NCI-H1417 (cell line): Measurements from ENCODE around the gene SMCO3.

Experiments
- DNase-seq, 3 experiments: peaks; one replicate each; lab custom pipeline; 2025; lab: John Stamatoyannopoulos, UW

Gene SMCO3

DNA sequence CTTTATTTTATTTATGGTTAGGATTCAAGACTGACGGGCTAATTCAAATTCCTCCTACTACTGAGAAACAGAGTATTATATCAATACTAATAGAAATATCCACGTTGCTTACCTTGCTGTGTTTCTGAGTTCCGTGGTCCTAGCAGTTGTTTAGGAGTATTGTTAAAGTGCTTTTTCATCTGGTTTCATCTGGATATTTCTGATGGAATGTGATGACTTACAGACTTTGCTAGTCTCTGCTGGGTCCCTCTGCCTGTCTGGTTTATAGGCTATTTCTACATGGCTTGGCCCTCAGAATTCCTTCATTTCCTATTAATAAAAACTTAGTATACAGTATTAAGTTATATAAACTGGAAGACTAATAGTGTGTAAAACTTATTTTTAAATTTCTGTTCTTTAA is at the start of gene SMCO3:
SMCO3 (minus strand) TSS at position 169 of the 400 bp plus-strand sequence. CDS start 7,502 bp downstream, outside the sequence.
- DNase-seq: no peak

- DNase-seq: no peak
Observed at GRCh38 chr12:14860490-14860889, 46.5 kb upstream of the SMCO3 start.

DNA sequence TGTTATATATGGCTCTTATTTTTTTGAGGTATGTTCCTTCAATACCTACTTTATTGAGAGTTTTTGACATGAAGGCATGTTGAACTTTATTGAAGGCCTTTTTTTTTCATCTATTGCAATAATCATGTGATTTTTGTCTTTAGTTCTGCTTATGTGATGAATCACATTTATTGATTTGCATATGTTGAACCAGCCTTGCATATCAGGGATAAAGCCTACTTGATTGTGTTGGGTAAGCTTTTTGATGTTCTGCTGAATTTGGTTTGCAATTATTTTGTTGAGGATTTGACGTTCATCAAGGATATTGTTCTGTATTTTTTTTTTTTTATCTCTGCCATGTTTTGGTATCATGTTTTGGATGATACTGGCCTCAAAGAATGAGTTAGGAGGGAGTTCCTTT is 44.5 kb upstream of the SMCO3 start:
- DNase-seq: no peak

DNA sequence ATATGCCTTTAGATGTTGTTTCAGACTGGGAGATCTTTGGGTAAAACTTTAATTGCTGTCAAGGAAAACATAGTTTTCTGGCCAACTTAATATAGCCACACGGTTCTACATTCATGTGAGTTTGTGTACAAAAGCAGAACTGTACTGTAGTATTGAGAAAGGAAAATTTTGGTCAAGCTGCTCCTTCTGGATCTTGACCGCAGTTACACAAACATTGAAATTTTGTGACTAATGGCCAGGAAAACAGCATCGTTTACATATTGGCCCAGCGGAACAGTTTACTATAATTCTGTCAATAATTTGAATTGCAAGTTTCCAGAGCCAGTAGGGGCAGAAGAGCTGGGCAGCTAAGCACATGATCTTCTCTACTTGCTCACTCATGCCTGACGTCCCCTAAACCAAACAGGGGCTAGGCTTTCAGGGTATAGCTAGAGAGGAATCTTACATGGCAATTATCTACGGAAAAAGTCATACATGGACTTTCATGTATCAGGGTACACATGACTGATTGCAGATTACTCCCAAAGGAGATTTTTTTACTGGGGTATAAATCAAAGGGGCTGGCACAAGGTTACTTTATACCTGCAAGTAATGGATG is 40.7 kb upstream of the SMCO3 start:
- peak in 1 of 3 experiments; percentile 10 for DNase-seq

DNA sequence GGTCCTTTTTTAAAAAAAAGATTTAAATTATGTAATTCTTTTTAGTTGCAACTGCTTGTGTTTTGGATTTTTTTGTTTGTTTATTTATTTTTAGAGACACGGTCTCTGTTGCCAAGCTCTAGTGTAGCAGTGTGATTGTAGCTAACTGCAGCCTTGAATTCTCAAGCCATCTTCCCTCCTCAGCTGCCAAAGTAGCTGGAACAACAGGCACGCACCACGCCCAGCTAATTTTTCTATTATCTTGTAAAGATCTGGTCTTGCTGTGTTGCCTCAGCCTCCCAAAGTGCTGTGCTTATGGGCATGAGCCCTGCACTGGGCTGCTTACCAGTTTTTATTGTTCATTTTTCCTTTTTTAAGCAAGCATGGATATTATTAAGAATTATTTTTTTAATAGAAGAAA is 40.0 kb upstream of the SMCO3 start:
- DNase-seq: no peak

GRCh38 chr12:14852880-14853279 is 38.9 kb upstream of the SMCO3 start:
- no peak for DNase-seq

DNA sequence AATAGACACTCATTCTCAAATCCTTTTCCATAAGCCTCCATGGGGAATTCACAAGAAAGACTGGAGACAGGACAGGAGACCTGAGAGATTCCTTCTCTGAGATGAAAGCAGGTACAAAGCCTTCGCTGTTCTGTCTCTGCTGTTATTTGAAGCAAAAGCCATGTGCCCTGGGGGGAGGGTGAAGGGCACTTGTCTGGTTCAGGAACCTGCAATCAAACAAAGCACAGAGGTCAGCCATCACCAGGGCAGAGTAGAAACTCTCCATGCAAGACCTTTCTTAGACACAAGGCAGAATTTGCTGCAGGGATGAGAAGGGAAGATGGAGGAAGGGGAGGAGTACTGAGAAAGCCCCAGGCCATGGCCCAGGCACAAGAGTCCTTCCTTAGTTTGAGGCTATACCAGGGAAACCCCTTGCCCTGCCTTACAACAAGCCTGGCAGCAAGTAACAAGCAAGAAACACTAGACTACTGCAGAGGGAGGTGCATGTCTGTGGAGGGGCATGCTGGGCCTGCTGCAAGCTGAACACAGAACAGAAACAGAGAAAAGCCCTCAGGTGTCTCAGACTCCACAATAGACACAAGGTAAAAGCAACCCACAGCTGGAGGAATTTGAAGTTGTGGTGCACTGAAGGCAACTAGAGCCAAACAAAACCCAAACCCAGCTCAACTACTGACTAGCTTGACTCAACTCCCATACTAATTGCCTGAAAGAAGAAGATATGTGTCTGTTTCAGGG is 37.1 kb upstream of the SMCO3 start:
- peak in 1 of 3 experiments; percentile 21 for DNase-seq

- DNase-seq: no peak
Observed at GRCh38 chr12:14849661-14850060, 35.7 kb upstream of the SMCO3 start.

DNA sequence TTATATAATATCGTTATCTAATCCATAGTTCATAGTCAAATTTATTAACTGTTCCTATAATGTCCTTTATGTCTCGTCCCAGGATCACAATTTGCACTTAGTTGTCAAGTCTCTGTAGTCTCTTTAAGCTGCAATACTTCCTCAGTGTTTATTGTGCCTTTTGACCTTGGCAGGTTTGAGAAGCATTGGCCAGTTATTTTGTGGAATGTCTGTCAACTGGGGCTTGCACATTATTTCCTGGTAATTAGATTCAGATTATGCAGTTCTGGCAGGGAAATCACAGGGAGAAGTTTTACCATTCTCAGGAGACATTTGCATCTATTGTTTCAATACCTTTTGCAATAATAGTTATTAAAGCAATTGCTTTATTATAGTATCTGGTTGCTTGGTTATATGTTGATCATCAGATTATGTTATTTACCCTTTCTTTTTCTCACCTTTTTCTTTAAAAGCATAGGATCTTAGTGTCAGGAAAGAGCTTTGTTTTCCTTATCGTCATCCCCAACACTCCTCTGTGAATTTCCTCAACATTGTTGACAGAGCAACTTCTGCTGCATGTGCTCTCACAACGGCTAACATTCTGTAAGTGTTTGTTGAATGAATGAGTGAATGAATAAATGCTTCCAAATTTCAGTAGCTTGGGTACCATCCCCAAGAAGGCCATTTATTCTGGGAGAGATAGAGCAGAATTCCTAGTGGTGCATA is 33.0 kb upstream of the SMCO3 start:
- DNase-seq: no peak

DNA sequence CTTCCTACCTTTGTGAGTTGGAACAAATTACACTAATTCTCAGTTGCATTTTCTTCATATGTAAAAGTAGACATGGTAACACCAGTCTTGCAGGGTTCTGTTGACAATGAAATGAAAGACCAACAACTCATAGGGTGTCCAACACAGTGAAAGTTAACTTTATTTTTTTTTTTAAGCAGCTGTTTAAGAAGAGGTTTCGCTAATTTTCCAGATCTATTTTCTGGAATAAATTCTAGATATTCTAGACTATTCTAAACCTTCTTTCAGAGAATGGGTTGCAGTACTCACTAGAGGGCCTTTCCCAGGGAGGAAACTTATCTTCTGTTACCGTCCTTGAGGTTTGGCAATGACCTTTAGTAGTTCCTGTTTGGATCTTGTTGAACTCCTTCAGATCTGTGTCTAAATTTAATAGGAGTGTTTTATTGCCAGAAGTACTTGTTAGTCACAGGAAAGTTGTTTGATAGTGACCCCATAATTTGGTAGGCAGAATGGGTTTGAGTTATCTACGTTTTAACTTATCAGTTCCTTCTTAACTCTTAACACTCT is 32.1 kb upstream of the SMCO3 start:
- DNase-seq: no peak

DNA sequence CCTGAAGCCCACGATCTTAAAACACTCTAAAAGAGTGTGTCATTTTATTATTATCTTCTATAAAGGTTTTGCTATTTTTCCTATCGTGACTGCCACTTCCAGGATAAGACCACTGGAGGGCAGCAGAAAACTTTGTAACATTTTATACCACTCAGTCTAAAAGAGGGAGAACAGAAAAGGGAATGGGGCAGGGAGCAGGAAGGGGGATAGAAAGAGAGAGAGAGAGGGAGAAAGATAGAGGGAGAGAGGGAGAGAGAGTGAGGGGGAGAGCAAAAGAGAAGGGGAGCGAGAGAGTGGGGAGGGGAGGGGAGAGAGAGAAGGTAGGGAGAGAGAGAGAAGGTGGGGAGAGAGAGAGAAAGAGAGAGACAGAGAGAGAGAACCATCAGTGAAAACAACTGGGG is 31.4 kb upstream of the SMCO3 start:
- peak; percentile 32 to 80 (median 50) for DNase-seq

DNA sequence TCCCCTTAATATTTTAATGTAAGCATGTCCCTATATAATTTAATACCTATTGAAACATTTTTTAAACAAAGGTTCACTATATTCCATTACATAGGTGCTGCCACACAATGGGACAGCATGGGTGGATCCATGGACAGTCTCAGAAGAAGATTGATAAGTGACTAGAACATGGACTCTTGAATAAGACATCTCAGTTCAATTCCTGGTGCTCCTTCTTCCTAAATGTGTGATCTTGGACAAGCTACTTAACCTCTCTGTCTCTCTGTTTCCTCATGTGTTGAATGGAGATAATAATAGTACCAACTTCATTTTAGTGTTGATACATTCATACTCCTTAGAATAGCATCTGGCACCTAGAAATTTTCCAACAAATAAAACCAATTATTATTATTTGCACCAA is 30.4 kb upstream of the SMCO3 start:
- no peak for DNase-seq

- DNase-seq: no peak
Observed at GRCh38 chr12:14843425-14843887, 29.5 kb upstream of the SMCO3 start, which contains the start of gene ART4. ART4 (minus strand) TSS chr12:14843526; CDS start chr12:14843113, 413 bp downstream.

DNA sequence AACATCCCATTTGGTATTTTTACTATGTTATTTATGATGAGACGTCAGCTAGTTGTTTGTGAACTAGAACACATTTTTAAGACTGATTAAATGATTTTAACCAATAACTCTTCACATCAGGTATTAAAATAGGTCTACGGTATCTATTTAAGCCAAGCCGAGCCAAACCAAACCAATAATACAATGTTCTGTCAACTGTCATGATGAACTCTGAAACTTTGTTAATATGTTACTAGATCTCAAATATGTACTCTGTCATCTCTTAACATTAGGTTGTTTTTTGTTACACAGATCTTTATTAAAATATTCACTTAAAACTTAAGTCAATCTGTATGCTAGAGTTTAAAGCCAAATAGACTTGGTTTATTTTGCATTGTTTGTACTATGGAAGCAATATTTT is 28.3 kb upstream of the SMCO3 start:
- no peak for DNase-seq

DNA sequence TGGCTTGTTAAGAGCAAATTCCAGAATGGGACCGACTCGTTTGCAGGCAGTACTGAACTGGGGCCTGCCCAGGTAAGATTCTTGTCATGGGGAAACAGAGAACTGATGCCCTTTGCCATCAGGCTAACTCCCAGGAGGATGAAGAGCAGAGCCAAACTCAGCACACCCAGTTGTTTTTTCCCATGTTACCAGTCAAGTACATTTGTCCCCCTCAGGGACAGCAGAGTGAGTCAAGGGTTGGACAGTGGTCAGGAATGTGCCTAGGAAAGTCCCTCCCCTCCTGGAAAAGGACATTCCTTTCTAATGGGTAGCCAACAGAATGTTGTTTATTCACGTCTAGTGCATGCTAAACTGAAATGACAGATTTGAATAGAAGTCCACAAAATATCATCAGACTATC is 27.8 kb upstream of the SMCO3 start:
- no peak for DNase-seq

DNA sequence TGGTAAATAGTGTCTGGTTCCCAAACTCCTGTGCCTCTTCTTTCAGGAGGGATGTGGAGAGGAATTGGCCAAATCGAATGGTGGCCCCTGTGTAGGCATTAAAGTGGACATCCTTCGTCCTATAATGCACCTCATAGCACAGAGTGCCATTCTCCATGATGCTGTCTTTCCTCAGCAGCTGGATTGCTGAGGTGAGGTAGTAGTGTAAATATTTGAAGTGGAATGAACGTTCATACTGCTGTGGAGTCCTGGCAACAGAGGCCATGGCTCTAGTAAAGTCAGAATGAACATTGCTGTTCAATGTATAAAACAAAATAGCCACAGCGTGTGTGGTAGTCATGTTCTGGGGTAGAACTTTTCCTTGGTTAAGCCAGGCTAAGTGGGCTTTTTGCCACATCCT is 26.6 kb upstream of the SMCO3 start:
- DNase-seq: peak in 1 of 3 experiments; percentile 34

- DNase-seq: no peak
Observed at GRCh38 chr12:14839262-14839661, 25.3 kb upstream of the SMCO3 start.

- DNase-seq: no peak
Observed at GRCh38 chr12:14836336-14837210, 22.6 kb upstream of the SMCO3 start.

GRCh38 chr12:14834509-14834908 is 20.5 kb upstream of the SMCO3 start:
- DNase-seq: no peak

DNA sequence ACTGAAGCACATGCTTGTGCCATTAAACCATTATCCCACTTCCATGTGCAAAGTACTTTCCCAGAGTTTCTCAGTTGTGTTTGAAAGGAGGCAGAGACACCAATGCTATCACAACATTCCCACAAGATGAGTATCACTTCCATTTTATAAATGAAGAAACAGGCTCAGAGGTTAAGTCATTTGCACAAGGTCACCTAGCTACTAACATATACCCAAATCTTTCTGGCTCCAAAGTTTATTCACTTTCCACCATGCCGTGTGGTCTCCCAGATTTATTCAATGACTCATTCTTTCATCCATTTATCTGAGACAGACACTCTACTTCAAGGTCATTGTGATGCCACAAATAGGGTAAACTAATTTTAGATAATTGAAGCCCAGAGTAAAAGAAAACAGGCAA is 20.0 kb upstream of the SMCO3 start:
- no peak for DNase-seq

DNA sequence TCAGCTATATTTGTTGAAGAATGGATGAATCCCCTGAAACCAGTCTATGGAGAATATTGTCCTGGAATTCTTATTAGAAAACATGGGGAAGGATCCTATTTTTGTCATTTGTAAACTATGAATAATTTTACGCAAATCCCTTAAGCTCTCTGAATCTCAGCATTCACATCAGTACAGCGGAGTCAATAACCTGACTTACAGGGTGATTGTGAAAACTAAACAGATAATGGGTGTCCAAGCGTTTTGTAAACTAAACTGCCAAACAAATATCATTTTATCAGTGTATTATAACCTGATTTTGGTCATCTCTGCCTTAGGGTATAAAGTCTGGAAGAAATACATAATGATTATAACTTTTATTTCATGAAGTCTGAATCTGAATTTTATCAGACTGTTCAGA is 19.4 kb upstream of the SMCO3 start:
- no peak for DNase-seq

DNA sequence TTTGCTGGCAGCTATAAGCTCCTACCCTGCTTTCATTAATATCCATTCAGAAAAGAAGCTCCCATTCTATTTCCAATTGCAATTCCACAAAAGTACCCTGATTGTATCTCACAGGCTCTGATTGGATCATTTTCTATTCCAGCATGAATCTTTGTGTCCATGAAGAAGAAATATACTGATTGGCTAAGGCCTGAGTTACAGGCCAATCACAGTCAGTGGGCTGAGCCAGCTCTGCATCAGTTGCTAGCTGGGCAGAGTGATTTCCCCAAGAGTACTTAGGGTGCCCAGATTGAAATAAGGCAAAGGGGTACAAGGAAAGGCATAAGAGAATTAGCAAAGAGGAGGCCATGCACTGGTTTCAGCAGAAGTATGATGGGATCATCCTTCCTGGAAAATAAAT is 14.9 kb upstream of the SMCO3 start:
- no peak for DNase-seq
